VCaP (cell line): ENCODE results near the gene CYP1B1.

Experiments
- H3K27ac ChIP-seq: fragments of 450-650 bp; 2 replicates; pipeline ENCODE4 v1.5.1; 2017
- CTCF ChIP-seq: fragments of 450-650 bp; conservative IDR thresholded peaks from 2 replicates; pipeline ENCODE4 v1.5.1; 2017; ENCODE audit warnings: mild to moderate bottlenecking, moderate library complexity

The CYP1B1 gene

DNA sequence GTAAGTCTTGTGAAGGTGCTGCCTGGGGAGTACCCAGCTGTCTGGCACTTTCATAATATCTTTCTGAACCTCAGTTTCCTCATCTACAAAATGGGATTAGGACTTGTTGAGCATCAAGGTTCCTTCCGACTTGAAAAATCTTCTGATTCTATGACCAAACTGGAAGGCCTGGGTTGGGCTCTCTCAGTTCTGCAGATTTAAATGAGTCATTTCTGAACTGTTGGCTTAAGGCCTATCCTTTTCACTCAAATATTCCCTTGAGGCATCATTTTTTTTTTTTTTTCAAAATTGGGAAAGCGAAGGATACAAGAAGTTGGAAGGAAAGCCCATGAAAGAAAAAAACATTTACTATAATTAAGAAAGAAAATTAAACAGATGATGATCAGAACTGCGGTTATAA, 40.8 kb upstream of the CYP1B1 start:
- TF ChIP-seq CTCF: no peak
- H3K27ac ChIP-seq: no peak overlapping the region

- H3K27ac ChIP-seq: no peak overlapping the region; the same call in 1 of the 2 replicates
- peak; percentile 94 for TF ChIP-seq CTCF
Observed at GRCh38 chr2:38115216-38116032, 39.5 kb upstream of the CYP1B1 start.

DNA sequence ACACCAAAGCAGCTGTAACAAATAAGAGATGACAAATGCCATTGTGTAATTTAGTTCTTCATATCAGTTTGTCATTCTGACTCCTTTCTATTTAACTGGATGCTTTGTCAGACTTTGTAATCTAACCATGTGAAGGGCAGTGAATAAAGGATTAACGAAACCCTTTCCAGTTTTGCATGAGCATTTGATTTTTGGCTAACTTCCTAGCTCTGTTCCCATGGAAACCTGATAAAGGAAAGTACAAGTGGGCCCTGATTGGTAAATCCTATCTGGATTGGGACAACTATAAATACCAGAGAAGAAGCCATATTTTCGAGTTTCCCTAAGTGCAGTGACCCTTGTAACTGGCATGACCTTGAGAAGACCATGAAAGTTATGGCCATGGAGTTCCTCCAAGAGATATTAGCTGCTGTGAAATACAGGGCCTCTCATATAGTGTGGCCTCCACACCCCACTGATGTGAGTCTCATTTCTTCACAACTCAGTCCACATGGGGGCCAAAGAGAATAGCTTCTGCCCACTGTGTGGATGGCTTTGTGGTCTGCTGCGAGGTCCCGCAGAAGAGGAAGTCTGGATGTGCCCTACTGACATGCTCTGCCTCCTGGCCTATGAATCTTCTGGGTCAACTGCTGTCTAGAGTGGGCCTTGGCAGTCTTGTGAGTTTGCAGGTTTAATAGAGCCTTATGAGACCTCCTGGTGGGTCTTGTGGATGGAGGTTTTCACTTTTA, 38.2 kb upstream of the CYP1B1 start:
- TF ChIP-seq CTCF: no peak
- no peak overlapping the region; the same call in 1 of the 2 replicates for H3K27ac ChIP-seq

DNA sequence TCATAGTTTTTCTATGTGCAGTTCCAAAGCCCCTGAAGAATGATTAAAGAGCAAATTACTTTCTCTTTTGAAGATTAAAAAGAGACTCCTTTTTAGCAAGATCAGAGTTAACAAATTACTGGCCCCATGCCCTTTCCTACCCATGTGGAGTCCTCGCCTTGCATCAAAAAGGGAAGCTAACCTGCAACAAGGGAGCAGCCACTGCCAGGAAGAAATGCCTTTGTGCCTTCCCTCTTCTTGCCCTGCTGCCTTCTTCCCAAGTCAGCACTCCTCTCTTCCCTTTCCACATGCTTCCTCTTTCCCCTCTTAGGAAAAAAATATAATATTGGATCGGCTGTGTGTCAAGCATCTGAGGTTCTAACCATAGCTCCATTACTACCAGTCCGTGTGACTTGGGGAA, 37.1 kb upstream of the CYP1B1 start:
- no peak overlapping the region for H3K27ac ChIP-seq
- no peak for TF ChIP-seq CTCF

DNA sequence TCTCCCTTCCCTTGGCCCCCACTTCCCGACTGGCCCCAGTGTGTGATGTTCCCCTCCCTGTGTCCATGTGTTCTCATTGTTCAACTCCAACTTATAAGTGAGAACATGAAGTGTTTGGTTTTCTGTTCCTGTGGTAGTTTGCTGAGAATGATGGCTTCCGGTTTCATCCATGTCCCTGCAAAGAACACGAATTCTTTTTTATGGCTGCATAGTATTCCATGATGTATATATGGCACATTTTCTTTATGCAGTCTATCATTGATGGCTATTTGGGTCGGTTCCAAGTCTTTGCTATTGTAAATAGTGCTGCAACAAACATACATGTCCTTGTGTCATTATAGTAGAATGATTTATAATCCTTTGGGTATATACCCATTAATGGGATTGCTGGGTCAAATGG, 35.4 kb upstream of the CYP1B1 start:
- H3K27ac ChIP-seq: peak overlapping the region; percentile 94; the same call in 1 of the 2 replicates

- no peak for TF ChIP-seq CTCF
- H3K27ac ChIP-seq: peak overlapping the region; percentile 94
Observed at GRCh38 chr2:38109732-38110181, 33.8 kb upstream of the CYP1B1 start.

DNA sequence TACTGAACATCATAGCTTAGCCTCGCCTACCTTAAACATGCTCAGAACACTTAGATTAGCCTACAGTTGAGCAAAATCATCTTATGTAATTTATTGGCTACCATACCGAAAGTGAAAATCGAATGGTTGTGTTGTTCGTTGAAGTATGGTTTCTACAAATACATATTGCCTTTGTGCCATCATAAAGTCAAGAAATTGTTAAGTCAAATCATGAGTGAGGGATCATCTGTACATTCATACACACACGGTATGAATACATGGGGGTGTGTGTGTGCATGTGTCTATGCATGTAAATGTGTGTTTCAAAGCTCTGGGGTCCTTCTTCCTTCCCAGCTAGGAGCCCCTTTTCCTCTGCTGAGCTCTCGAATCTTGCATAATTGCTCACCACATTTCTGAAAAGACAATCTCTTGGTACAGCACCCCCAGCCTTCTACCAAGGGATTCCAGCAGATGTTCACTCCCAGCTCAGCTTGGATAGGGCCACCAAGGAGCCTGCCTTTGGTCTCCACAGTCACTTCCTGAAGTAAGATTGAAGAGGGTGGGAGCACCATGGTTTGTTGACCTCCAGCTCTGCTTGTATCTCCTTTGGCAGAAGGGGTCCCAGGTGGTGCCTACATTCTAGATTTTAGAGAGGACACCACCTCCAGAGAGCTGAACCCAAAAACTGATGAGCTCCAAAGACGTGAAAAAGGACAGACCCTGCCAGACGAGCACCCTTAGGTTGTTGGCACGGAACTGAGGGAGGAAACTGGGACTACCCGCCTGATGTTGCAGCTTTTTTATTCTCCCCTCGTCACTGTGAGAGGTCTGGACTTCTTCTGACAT, 33.2 kb upstream of the CYP1B1 start:
- peak overlapping the region; percentile 94 for H3K27ac ChIP-seq
- no peak for TF ChIP-seq CTCF
